ENCODE data around the gene EFNB2. TPM values are rescaled to one million over a fixed set of nuclear protein-coding genes. Genes with fewer than 3 reads are reported as not detected.

EFNB2 gene
- total RNA-seq, 1 experiment from 2014 or later, result 16.4 TPM

DNA sequence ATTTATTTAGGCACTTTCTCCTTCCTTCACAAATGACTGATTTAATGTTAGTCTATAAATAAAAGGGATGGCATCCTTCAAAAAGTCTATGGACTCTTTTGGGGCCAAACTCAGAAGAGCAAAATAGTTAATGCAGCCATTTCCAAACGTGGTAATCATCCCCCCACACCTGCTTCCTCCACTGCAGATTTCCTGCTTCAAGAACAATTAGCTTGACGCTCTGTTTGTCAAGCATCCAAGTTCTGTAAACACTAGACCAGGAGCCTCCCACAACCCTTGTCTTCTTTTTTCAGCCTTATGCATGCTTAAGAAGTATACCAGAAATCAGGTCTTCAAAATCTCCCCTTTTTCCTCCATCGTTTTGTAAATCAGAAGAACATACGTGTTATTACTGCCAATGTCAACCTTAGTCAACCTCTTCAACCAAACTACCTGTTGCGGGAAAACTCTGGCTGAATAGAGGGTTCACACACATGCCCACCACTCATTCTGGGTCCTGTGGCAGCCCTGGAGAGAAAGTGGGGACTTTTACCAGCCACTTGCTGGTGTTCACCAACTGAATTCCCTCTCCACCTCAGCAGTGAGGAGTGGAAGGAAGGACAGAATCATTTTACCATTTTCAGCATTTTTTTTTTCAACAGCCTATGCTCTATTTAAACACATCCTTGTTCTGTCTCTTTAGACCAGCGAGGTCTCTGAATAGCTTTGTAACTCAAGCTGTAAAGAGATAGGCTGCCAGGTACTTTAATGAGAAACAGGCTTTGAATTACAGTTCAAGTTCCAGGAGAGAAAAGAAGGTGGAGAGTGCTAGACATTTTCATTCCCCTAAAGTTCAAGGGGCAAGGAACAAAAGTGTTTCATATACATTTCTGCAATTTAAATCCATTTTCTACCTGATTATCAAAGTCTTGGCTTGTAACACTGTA is 39.1 kb downstream of the EFNB2 start:
- no TSS peak for BruUV-seq (replicated peaks)
- no peak overlapping the region for H3K9ac ChIP-seq (ENCODE audit: low read length)
- H3K27me3 ChIP-seq (ENCODE audit: low read length), result no peaks in the 10 kb centered on the region
- H3K27ac ChIP-seq (ENCODE audit: low read length), result no peak overlapping the region
- H4K20me1 ChIP-seq (ENCODE audit: low read length), result no peaks in the 10 kb centered on the region
- DNase-seq (no peak), ATAC-seq (no peak)
- no peaks in the 10 kb centered on the region for H3K9me3 ChIP-seq (ENCODE audit: low read length)
- intact Hi-C loops (cut with micrococcal nuclease), result no loop called here
- H2AFZ ChIP-seq (ENCODE audit: low read length), result no peak overlapping the region
- no peaks in the 10 kb centered on the region for H3F3A ChIP-seq (ENCODE audit: low read length, unreplicated experiment)
- ChIA-PET POLR2A (ENCODE audit: unreplicated experiment) (no interaction called here), CTCF (no interaction called here)
- peaks cover 12% of the 10 kb centered on the region; the same call in 1 of the 2 replicates for H3K36me3 ChIP-seq (ENCODE audit: low read depth, low read length)
- no peak overlapping the region for H3K4me3 ChIP-seq (ENCODE audit: low read length)
- no peaks in the 10 kb centered on the region for H3K9me2 ChIP-seq (replicated peaks; ENCODE audit: low read length)
- H3K4me1 ChIP-seq (ENCODE audit: insufficient read depth, low read length), result no peaks in the 10 kb centered on the region
- H3K4me2 ChIP-seq (ENCODE audit: low read length), result no peak overlapping the region
- peaks cover 19% of the 10 kb centered on the region for H3K79me2 ChIP-seq (ENCODE audit: low read length)
- TF ChIP-seq, protein P1, sequence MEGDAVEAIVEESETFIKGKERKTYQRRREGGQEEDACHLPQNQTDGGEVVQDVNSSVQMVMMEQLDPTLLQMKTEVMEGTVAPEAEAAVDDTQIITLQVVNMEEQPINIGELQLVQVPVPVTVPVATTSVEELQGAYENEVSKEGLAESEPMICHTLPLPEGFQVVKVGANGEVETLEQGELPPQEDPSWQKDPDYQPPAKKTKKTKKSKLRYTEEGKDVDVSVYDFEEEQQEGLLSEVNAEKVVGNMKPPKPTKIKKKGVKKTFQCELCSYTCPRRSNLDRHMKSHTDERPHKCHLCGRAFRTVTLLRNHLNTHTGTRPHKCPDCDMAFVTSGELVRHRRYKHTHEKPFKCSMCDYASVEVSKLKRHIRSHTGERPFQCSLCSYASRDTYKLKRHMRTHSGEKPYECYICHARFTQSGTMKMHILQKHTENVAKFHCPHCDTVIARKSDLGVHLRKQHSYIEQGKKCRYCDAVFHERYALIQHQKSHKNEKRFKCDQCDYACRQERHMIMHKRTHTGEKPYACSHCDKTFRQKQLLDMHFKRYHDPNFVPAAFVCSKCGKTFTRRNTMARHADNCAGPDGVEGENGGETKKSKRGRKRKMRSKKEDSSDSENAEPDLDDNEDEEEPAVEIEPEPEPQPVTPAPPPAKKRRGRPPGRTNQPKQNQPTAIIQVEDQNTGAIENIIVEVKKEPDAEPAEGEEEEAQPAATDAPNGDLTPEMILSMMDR (conservative IDR thresholded peaks at IDR 0.05; ENCODE audit: low read depth, low read length), result no peak
- no peak for TF ChIP-seq EZH2 (IDR thresholded peaks at IDR 0.05; ENCODE audit: low read length, unreplicated experiment)

DNA sequence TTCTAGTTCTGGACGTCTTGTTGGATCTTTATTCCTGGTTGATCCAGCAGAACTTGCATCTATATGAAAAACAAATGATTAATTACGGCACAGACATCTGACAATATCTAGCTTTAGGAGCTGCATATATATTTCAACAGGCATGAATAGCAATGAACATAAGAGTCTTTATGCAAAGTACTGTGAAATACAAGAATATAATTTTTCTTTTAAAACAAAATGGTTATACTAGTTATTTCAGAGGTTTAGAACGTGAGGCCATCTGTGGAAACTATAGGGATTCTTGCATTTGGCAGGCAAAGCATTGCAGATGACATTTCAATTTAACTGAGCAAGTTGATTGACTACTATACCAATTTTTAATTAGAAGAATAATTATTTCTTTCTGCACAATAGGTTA is 40.5 kb downstream of the EFNB2 start:
- CTCF ChIA-PET, result no interaction called here
- H3F3A ChIP-seq (ENCODE audit: low read length, unreplicated experiment), result no peaks in the 10 kb centered on the region
- intact Hi-C loops (cut with micrococcal nuclease), result no loop called here
- POLR2A ChIA-PET (ENCODE audit: unreplicated experiment), result no interaction called here
- DNase-seq (no peak), ATAC-seq (no peak)
- H3K9me2 ChIP-seq (replicated peaks; ENCODE audit: low read length), result no peaks in the 10 kb centered on the region
- no peak overlapping the region for H3K4me3 ChIP-seq (ENCODE audit: low read length)
- H3K27ac ChIP-seq (ENCODE audit: low read length), result no peak overlapping the region
- H4K20me1 ChIP-seq (ENCODE audit: low read length), result no peaks in the 10 kb centered on the region
- BruUV-seq (replicated peaks), result no TSS peak
- H2AFZ ChIP-seq (ENCODE audit: low read length), result no peak overlapping the region
- peaks cover 12% of the 10 kb centered on the region; the same call in 1 of the 2 replicates for H3K36me3 ChIP-seq (ENCODE audit: low read depth, low read length)
- peaks cover 6% of the 10 kb centered on the region; the same call in 1 of the 2 replicates for H3K79me2 ChIP-seq (ENCODE audit: low read length)
- H3K9ac ChIP-seq (ENCODE audit: low read length), result no peak overlapping the region
- no peaks in the 10 kb centered on the region for H3K4me1 ChIP-seq (ENCODE audit: insufficient read depth, low read length)
- no peak overlapping the region for H3K4me2 ChIP-seq (ENCODE audit: low read length)
- TF ChIP-seq EZH2phosphoT487 (IDR thresholded peaks at IDR 0.05; ENCODE audit: borderline replicate concordance, low read length), result no peak
- TF ChIP-seq, protein P1 (conservative IDR thresholded peaks at IDR 0.05; ENCODE audit: low read depth, low read length), result no peak
- no peak for TF ChIP-seq EZH2 (IDR thresholded peaks at IDR 0.05; ENCODE audit: low read length, unreplicated experiment)
- no peaks in the 10 kb centered on the region for H3K9me3 ChIP-seq (ENCODE audit: low read length)
- no peaks in the 10 kb centered on the region for H3K27me3 ChIP-seq (ENCODE audit: low read length)

DNA sequence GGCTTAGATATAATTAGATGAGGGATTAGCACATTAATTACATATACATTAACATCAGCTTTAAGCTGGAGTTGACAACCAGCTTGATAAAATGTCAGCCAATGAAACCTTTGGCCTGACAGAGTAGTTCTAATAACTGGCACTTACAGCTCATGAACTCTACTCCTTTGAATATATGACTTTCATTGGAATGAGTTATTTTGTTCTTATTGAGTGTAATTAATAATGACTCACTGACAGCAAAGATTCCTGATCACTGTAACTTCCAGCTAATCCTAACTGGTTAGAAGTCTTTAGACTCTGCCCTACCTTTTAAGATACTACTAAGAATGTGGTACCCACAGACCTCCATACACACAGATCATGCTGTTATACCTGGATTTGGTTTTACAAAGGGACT is 41.0 kb downstream of the EFNB2 start:
- no peak overlapping the region for H3K4me3 ChIP-seq (ENCODE audit: low read length)
- POLR2A ChIA-PET (ENCODE audit: unreplicated experiment), result no interaction called here
- H3K36me3 ChIP-seq (ENCODE audit: low read depth, low read length), result peaks cover 12% of the 10 kb centered on the region; the same call in 1 of the 2 replicates
- H3K4me2 ChIP-seq (ENCODE audit: low read length), result no peak overlapping the region
- H4K20me1 ChIP-seq (ENCODE audit: low read length), result no peaks in the 10 kb centered on the region
- H3K9me2 ChIP-seq (replicated peaks; ENCODE audit: low read length), result no peaks in the 10 kb centered on the region
- no peak overlapping the region for H3K27ac ChIP-seq (ENCODE audit: low read length)
- H3K4me1 ChIP-seq (ENCODE audit: insufficient read depth, low read length), result no peaks in the 10 kb centered on the region
- no peak overlapping the region for H2AFZ ChIP-seq (ENCODE audit: low read length)
- no peaks in the 10 kb centered on the region for H3K9me3 ChIP-seq (ENCODE audit: low read length)
- H3K27me3 ChIP-seq (ENCODE audit: low read length), result no peaks in the 10 kb centered on the region
- DNase-seq, result no peak
- ATAC-seq, result no peak
- CTCF ChIA-PET, result no interaction called here
- H3F3A ChIP-seq (ENCODE audit: low read length, unreplicated experiment), result no peaks in the 10 kb centered on the region
- intact Hi-C loops (cut with micrococcal nuclease), result no loop called here
- H3K79me2 ChIP-seq (ENCODE audit: low read length), result 0 out of 2 replicates have a peak, but pooled peaks cover 5% of the 10 kb centered on the region
- TF ChIP-seq, protein P1 (conservative IDR thresholded peaks at IDR 0.05; ENCODE audit: low read depth, low read length), result no peak
- TF ChIP-seq EZH2phosphoT487 (IDR thresholded peaks at IDR 0.05; ENCODE audit: borderline replicate concordance, low read length) (no peak), EZH2 (IDR thresholded peaks at IDR 0.05; ENCODE audit: low read length, unreplicated experiment) (no peak)
- no TSS peak for BruUV-seq (replicated peaks)
- H3K9ac ChIP-seq (ENCODE audit: low read length), result no peak overlapping the region
